ENCODE measurements around the gene CEP104. TPM values are rescaled to one million over a fixed set of nuclear protein-coding genes. Genes with fewer than 3 reads are reported as not detected.

CEP104 gene
- total RNA-seq, 4 donors from 2014 or later = 42.9 to 64.5 (median 54.7) TPM

DNA sequence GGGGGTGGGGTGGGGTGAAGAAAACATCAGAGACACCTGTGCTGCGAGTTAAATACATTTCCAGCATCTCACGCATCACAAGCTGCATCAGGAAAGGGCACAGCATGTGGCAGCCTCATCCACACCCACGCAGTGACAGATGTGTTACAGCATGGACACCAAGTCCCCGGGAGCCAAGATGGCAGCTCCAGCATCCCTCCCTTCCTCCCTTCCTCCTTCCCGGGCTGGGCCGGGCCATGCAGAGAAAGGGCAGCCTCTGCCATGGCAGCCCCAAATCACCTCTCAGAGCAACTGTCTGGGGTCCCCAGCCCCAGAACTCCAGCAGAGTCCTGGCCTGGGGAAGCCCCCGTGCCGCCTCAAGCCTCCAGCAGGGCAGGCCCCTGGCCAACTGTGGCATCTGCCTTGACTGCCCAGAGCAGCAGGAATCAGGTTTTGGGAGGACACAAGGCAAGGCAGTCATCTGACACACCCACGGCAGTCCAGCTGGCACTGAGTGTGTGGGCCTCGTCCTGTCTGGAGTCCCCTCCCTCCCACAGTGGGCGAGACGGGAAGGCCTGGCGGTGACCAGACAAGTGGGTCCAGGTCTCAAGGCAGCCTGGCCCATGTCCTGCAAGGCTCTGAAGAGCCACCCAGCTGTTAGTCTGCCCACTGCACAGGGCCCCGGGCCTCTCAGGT lies 78.3 kb downstream of the CEP104 start:
- DNase-seq = no peak
- no peaks in the 10 kb centered on the region for H3K9me3 ChIP-seq
- no peak overlapping the region for H3K4me3 ChIP-seq
- peaks cover 0 to 44% (median 0%) of the 10 kb centered on the region in 3 donors for H3K36me3 ChIP-seq
- H3K27me3 ChIP-seq = no peaks in the 10 kb centered on the region
- peaks cover 5 to 18% (median 10%) of the 10 kb centered on the region in 4 donors for H3K4me1 ChIP-seq
- TF ChIP-seq POLR2A (IDR thresholded peaks at IDR 0.05) = no peak
- TF ChIP-seq, protein P1, sequence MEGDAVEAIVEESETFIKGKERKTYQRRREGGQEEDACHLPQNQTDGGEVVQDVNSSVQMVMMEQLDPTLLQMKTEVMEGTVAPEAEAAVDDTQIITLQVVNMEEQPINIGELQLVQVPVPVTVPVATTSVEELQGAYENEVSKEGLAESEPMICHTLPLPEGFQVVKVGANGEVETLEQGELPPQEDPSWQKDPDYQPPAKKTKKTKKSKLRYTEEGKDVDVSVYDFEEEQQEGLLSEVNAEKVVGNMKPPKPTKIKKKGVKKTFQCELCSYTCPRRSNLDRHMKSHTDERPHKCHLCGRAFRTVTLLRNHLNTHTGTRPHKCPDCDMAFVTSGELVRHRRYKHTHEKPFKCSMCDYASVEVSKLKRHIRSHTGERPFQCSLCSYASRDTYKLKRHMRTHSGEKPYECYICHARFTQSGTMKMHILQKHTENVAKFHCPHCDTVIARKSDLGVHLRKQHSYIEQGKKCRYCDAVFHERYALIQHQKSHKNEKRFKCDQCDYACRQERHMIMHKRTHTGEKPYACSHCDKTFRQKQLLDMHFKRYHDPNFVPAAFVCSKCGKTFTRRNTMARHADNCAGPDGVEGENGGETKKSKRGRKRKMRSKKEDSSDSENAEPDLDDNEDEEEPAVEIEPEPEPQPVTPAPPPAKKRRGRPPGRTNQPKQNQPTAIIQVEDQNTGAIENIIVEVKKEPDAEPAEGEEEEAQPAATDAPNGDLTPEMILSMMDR (IDR thresholded peaks at IDR 0.05) = no peak
- H3K27ac ChIP-seq = no peak overlapping the region

- no peaks in the 10 kb centered on the region for H3K27me3 ChIP-seq
- peaks cover 0 to 36% (median 0%) of the 10 kb centered on the region in 3 donors for H3K36me3 ChIP-seq
- peaks cover 5 to 20% (median 10%) of the 10 kb centered on the region in 4 donors for H3K4me1 ChIP-seq
- no peaks in the 10 kb centered on the region for H3K9me3 ChIP-seq
- DNase-seq = no peak
- TF ChIP-seq POLR2A (IDR thresholded peaks at IDR 0.05) = no peak
- TF ChIP-seq, protein P1 (IDR thresholded peaks at IDR 0.05) = no peak
- no peak overlapping the region for H3K4me3 ChIP-seq
- no peak overlapping the region for H3K27ac ChIP-seq
Measured at GRCh38 chr1:3777647-3778589, 79.1 kb downstream of the CEP104 start.

GRCh38 chr1:3777078-3777547 lies 79.9 kb downstream of the CEP104 start:
- H3K36me3 ChIP-seq = peaks cover 0 to 28% (median 0%) of the 10 kb centered on the region in 3 donors
- no peak overlapping the region for H3K27ac ChIP-seq
- peaks cover 5 to 25% (median 11%) of the 10 kb centered on the region in 4 donors for H3K4me1 ChIP-seq
- no peak for TF ChIP-seq POLR2A (IDR thresholded peaks at IDR 0.05)
- TF ChIP-seq, protein P1 (IDR thresholded peaks at IDR 0.05) = no peak
- no peaks in the 10 kb centered on the region for H3K9me3 ChIP-seq
- no peaks in the 10 kb centered on the region for H3K27me3 ChIP-seq
- DNase-seq = no peak
- H3K4me3 ChIP-seq = no peak overlapping the region

- H3K27ac ChIP-seq = no peak overlapping the region
- H3K36me3 ChIP-seq = peaks cover 0 to 21% (median 0%) of the 10 kb centered on the region in 3 donors
- H3K4me1 ChIP-seq = peaks cover 8 to 32% (median 17%) of the 10 kb centered on the region in 4 donors
- no peak for DNase-seq
- TF ChIP-seq, protein P1 (IDR thresholded peaks at IDR 0.05) = no peak
- TF ChIP-seq POLR2A (IDR thresholded peaks at IDR 0.05) = no peak
- H3K27me3 ChIP-seq = peaks cover 0 to 3% of the 10 kb centered on the region in 2 donors
- H3K4me3 ChIP-seq = no peak overlapping the region
- no peaks in the 10 kb centered on the region for H3K9me3 ChIP-seq
Measured at GRCh38 chr1:3776231-3776961, 80.6 kb downstream of the CEP104 start.
